Peyer's patch (tissue), 4 donors: Measurements from ENCODE around the gene RBP5. TPM values are rescaled to one million over a fixed set of nuclear protein-coding genes. Genes with fewer than 3 reads are reported as not detected.

Experiments used
- DNase-seq, 3 donors: peaks; one replicate each; pipeline ENCODE4 v3.0.0-alpha.2; 2017 to 2019
- H3K27ac ChIP-seq, 4 donors: fragments of 200-600 bp; sonication (generic); one replicate each; pipeline ENCODE4 v1.5.1; 2016 to 2019
- H3K27me3 ChIP-seq, 2 donors: fragments of 200-600 bp; sonication (generic); one replicate each; pipeline ENCODE4 v1.5.1; 2019
- H3K36me3 ChIP-seq, 3 donors: fragments of 200-600 bp; sonication (generic); one replicate each; pipeline ENCODE4 v1.5.1; 2016 to 2019
- H3K4me1 ChIP-seq, 4 donors: fragments of 200-600 bp; sonication (generic); one replicate each; pipeline ENCODE4 v1.5.1; 2016 to 2019
- H3K4me3 ChIP-seq, 4 donors: fragments of 200-600 bp; sonication (generic); 1 replicate in 3 of 4; 2 replicates in 1 of 4; pipeline ENCODE4 v1.5.1; 2016 to 2019; ENCODE audit warnings: mild to moderate bottlenecking in 1 of 4
- H3K9me3 ChIP-seq, 4 donors: fragments of 200-600 bp; sonication (generic); one replicate each; pipeline ENCODE4 v1.5.1; 2016 to 2019; ENCODE audit warnings: mild to moderate bottlenecking in 1 of 4
- CTCF ChIP-seq, 6 experiments: fragments of 450-650 bp in 4 of 6; fragments of 200-600 bp in 2 of 6; sonication (generic) in 1 of 6; IDR thresholded peaks; one replicate each; pipeline ENCODE4 v1.5.1; 2017 to 2019; ENCODE audit warnings: antibody characterized with exemption in 6 of 6, mild to moderate bottlenecking in 3 of 6, moderate library complexity in 1 of 6
- POLR2A ChIP-seq, 2 donors: fragments of 450-650 bp; IDR thresholded peaks; one replicate each; pipeline ENCODE4 v1.5.1; 2017; ENCODE audit warnings: antibody characterized with exemption in 2 of 2, mild to moderate bottlenecking in 2 of 2, moderate library complexity in 2 of 2
- total RNA-seq, 4 donors: library from RNA; depleted of rRNA; stranded (reverse); fragments of >200 nt; gene quantifications; one replicate each; pipeline ENCODE4 v1.1.0, GENCODE V29; 2016

RBP5 gene
- total RNA-seq, 4 donors from 2014 or later = 3.7 to 64.4 (median 4.3) TPM; not detected in 1

DNA sequence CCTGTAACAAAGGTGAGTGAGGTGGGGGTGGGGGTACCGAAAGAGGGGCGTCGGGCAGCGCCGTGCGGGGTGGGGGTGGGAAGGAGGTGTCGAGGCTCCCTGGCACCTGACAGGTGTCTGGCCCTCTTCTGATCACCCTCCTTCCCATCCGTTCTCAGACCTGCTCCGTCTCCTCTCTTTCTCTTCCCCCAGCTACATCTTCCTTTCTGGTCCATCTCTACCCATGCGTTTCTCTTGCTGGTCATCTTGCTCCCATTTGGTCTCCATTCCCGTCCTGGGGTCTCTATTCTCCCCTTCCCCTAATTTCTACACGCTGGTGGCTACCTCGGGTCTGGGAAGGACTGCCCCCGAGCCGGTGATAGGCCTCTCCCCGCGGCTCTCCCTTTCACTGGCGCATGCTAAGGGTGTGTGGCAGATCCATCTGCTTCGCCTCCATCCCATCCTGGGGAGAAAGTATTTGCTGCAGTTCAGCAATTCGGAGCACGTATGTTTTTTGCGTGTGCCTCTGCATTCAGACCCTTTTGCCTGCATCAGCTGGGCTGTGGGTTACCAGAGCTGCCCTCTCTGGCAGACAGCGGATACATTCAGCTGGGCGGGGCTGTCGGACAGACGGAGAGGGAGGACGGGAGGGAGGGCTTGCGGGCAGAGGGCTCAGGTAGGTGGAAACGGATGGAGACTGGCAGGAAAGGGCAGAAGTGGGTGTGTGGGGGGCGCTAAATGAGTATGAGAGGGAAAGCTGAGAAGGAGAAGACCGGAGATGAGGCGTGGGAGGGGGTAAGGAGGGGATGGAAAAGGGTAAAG is 2.2 kb upstream of the RBP5 start:
- Histone ChIP-seq H3K27ac (peak overlapping the region; percentile 69 to 85 (median 72)), H3K27me3 (no peaks in the 10 kb centered on the region), H3K9me3 (no peaks in the 10 kb centered on the region), H3K36me3 (peaks cover 0 to 8% (median 0%) of the 10 kb centered on the region in 3 donors), H3K4me1 (peaks cover 0 to 26% (median 7%) of the 10 kb centered on the region in 4 donors), H3K4me3 (peak overlapping the region; percentile 52 to 71 (median 62))
- TF ChIP-seq POLR2A (IDR thresholded peaks at IDR 0.05) = no peak
- no peak for TF ChIP-seq CTCF (IDR thresholded peaks at IDR 0.05)
- peak in 2 of 3 donors; percentile 77 to 84 for DNase-seq

DNA sequence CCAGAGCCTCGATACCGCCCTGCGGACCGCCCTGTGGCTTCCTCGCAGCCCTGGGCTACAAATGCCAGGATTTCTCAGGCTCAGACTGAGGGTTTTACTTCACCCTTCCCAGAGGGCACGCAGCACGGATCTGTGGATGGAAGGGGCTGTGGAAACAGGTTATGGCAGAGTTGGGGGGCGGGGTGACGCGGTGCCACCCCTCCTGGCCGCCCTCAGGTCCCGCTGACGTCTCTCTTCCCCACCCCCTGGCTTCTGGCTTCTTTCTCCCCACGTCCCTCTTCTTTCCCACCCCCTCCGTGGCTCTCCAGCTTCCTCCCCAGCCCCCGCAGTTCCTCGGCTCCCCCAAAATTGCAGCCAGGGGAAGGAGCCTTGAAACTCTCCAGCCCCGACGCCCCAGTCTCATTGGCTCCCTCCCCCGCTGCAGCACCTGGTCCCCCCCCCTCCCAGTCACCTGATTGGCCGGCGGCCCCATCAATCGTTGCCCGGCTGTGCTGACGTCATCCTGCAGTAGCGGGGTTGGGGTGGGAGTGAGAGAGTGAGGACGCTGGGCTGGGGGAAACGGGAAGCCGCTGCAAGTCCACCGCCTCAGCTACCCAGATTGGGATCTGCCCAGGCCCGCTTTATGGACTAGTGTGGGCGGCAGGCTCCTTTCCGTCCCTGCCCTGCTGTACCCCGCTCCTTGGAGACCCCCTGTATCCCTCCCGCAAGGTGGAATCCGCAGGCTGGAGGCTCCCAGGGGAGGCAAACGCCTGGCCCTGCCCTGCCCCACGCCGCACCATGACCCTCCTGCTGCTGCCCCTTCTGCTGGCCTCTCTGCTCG is 1.4 kb upstream of the RBP5 start, which contains the start of gene CLSTN3:
CLSTN3 (plus strand) TSS at position 500 of the 820 bp plus-strand sequence; CDS start at position 778, 278 bp downstream.
- H3K9me3 ChIP-seq = no peaks in the 10 kb centered on the region
- H3K27me3 ChIP-seq = no peaks in the 10 kb centered on the region
- peaks cover 0 to 26% (median 7%) of the 10 kb centered on the region in 4 donors for H3K4me1 ChIP-seq
- H3K36me3 ChIP-seq = no peaks in the 10 kb centered on the region
- peak within 1 kb of the TSS; percentile 69 to 85 (median 72) for H3K27ac ChIP-seq
- DNase-seq = peak; percentile 81 to 94 (median 89)
- peak within 1 kb of the TSS; percentile 52 to 71 (median 62) for H3K4me3 ChIP-seq
- TF ChIP-seq POLR2A (IDR thresholded peaks at IDR 0.05) (no peak), CTCF (IDR thresholded peaks at IDR 0.05) (no peak)

- Histone ChIP-seq H3K4me1 (peaks cover 0 to 26% (median 7%) of the 10 kb centered on the region in 4 donors), H3K4me3 (peak overlapping the region; percentile 52 to 71 (median 62)), H3K36me3 (no peaks in the 10 kb centered on the region), H3K27ac (peak overlapping the region; percentile 69 to 85 (median 72)), H3K27me3 (no peaks in the 10 kb centered on the region), H3K9me3 (no peaks in the 10 kb centered on the region)
- TF ChIP-seq POLR2A (IDR thresholded peaks at IDR 0.05) = no peak
- no peak for TF ChIP-seq CTCF (IDR thresholded peaks at IDR 0.05)
- DNase-seq = peak in 1 of 3 donors; percentile 31
Observed at GRCh38 chr12:7129287-7129871, 690 bp upstream of the RBP5 start.

DNA sequence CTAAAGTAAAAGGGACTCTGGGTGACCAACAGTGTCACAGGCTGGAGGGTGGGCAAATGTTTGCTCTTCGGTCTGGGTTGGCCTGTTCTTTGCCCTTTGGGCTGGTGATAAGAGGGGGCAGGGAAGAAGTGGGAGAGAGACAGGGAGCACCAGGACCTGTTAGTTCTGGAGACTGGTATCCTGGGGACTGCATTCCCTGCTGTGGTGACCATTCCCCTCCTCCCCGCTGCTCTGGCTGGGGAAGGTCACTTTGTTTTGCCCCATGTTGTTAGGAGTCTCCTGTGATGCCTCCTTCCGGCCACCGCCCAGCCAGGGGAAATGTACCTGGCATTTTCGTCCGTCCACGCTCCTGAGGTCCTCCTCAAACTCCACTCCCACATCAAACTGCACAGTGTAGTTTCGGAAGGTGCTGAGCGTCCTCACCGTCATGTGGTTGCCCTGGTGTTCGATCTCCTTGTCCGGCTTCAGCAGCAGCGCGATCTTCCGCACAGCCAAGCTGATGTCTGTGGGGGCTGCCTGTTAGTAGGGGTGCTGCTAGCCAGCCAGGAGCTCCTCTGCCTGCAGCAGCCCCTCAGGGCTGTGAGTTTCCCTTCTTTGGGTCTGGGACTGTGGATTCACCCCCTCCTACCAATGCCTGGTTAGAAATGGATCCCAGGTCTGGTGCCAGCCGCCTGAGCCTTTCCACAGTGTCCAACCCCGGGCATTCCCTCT is 618 bp downstream of the RBP5 start:
- H3K4me3 ChIP-seq = peak overlapping the region; percentile 14 to 52 (median 21)
- no peak for TF ChIP-seq POLR2A (IDR thresholded peaks at IDR 0.05)
- no peak for TF ChIP-seq CTCF (IDR thresholded peaks at IDR 0.05)

More for the DNA sequence above, 618 bp downstream of the RBP5 start:
- peaks cover 0 to 29% (median 7%) of the 10 kb centered on the region in 4 donors for H3K4me1 ChIP-seq
- no peaks in the 10 kb centered on the region for H3K36me3 ChIP-seq
- DNase-seq = no peak
- peak overlapping the region in 3 of 4 donors; percentile 16 to 85 (median 18) for H3K27ac ChIP-seq
- no peaks in the 10 kb centered on the region for H3K27me3 ChIP-seq
- H3K9me3 ChIP-seq = no peaks in the 10 kb centered on the region
